Pons (tissue), 1 donor: ENCODE data around the gene ZNF576.
"Not testable (repeated sequence)": the region's sequence is repeated elsewhere in the genome, so short reads cannot be mapped to it uniquely, and the experiment has no call there.

Experiments used
- DNase-seq: peaks from one replicate; pipeline ENCODE4 v3.0.0-alpha.2; 2016; ENCODE audit warnings: low spot score

ZNF576 gene

DNA sequence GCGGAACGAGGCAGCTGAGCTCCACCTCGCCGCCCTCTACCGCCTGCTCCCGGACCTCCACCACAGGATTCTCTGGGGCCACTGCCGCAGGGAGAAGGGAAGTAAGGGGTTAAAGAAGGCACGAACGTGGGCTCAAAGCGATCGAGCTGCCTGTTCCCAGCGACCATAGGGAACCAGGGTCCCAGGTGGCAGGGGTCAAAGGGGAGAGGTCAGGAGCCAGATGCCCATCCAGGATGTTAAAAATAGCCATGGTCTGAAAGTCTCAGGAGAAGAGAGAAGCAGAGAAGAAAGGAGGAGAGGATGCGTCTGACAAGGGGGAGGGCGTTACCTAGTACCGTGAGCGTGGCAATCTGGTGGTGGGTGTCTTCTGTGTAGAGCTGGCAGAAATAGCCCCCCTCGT, 30.4 kb downstream of the ZNF576 start:
- no peak for DNase-seq

- no peak for DNase-seq
These were observed 32.4 kb downstream of the ZNF576 start for GRCh38 chr19:43628646-43629326.

GRCh38 chr19:43631491-43631890, 35.1 kb downstream of the ZNF576 start:
- no peak for DNase-seq

GRCh38 chr19:43633520-43633919, 37.1 kb downstream of the ZNF576 start:
- no peak for DNase-seq

- DNase-seq = no peak
These were observed 37.7 kb downstream of the ZNF576 start for GRCh38 chr19:43634068-43634467.

- peak; percentile 60 for DNase-seq
These were observed 38.1 kb downstream of the ZNF576 start for GRCh38 chr19:43634506-43634871.

DNA sequence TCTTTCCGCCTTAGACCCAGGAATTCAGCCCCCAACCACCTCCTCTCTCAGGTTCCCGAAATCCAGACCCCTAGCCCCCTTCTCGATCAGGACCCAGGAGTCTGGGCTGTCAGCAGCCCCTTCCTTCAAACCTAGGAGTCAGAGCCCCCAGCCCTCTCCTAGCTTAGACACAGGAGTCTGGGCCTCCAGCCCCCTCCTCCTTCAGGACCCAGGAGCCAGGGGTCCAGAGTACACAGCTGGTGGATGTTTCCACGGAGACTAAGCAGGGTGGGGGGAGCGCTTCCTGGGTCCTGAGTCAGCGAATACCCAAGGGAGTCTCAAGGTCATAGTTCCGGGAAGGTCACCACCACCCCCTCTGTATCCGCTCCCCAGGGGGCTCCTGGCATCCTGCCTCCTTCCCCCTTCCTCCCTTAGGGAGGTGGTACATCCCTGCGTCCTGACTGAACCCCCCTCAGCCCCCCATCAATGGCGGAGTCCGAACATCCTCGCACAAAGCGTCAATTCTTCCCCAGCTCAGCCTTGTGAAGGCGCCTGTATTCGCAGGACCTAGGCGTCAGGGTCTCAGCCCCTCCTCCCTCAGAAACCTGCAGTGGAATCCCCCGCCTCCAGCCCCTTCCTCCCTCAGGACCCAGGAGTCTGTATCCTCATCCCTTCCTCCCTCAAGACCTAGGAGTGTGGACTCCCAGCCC, 38.6 kb downstream of the ZNF576 start:
- DNase-seq = peak; percentile 77

- not testable (repeated sequence) for DNase-seq
These were observed 39.2 kb downstream of the ZNF576 start for GRCh38 chr19:43635561-43635940.

DNA sequence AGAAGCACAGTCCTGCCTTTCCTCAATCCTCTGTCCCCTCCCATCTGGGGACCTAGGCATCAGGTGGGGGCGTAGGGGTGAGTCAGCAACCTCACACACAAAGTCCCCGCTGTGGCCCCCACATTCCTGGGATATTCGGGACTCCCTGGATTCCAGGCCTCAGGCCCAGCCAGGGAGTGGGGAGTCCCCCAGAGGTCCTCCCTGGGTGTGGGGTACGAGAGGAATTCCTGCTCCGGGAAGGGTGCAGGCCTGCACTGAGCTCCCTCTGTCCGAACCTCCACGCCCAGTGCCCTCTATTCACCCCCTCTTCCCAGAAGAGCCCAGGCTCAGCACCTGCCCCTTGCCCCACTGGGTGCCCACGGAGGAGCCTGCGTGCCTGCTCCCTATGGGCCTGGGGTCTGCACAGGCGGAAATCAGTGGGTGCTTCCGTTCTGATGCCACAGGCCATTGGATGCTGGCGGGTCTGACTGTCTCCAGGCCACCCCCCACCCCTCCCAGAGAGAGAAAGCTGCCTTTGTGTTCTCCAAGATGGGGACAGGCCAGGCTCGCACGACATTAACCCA, 39.8 kb downstream of the ZNF576 start:
- peak; percentile 84 for DNase-seq

GRCh38 chr19:43638214-43638994, 42.0 kb downstream of the ZNF576 start:
- DNase-seq = peak; percentile 34

- no peak for DNase-seq
These were observed 42.7 kb downstream of the ZNF576 start for GRCh38 chr19:43638995-43639518.

DNA sequence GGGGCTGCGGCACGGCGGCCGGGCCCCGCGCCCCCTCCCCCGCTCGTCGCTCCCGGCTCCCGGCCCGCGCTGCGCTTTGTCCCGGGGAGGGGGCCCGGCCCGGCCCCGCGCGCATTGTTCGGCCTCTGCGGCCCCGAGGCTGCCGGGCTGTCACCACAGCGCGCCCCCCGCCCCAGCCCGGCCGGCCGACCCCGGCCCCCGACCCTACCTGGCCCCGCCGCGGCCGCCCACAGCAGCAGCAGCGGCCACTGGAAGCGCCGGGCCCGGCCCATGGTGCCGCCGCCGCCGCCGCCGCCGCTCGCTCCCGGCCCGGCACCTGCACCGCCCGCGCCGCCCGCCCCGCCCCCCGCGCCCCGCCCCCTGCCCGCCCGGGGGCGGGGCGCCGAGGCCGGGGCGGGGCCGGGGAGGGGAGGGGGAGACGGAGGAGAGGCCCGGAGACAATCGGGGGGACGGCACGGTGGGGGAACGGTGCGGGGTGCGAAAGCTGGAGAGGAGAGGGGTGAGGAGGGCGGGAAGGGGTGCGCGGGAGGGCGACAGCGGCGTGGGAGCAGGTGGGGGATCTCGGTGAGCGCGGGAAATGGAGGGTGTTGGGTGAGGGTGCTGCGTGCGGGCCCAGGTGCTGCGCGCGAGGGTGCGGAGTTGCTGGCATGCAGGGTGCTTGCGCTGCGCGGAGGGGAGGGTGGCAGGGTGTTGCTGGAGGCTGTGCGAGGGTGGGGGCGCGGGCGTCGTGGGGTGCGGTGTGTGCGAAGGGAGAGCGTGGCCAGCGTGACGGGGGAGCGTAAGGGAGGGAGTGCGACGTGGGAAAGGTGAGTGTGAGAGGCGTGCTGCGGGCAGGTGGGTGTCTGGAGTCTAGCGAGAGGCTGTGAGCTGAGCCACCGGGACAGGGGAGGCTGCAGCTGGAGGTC, 43.4 kb downstream of the ZNF576 start, which contains the start of gene CADM4:
TSS of gene CADM4 (minus strand) at position 332 of the 905 bp plus-strand sequence. CDS start at position 272, 60 bp downstream.
- DNase-seq = no peak

GRCh38 chr19:43640424-43640757, 44.0 kb downstream of the ZNF576 start:
- DNase-seq = no peak

DNA sequence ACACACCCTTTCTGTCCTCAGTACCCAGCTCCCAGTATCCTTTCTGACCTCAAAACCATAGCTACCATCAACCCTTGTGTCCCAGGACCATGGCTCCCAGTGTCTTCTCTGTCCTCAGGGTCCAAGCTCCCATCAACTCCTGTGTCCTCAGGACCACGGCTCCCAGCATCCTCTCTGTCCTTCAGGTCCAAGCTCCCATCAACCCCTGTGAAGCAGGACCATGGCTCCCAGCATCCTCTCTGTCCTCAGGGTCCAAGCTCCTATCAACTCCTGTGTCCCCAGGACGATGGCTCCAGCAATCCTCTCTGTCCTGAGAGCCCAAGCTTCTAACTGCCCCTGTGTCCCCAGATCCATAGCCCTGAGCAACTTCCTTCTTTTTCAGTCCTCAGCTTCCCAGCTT, 44.9 kb downstream of the ZNF576 start:
- DNase-seq = no peak

GRCh38 chr19:43642531-43642930, 46.1 kb downstream of the ZNF576 start:
- DNase-seq = no peak

DNA sequence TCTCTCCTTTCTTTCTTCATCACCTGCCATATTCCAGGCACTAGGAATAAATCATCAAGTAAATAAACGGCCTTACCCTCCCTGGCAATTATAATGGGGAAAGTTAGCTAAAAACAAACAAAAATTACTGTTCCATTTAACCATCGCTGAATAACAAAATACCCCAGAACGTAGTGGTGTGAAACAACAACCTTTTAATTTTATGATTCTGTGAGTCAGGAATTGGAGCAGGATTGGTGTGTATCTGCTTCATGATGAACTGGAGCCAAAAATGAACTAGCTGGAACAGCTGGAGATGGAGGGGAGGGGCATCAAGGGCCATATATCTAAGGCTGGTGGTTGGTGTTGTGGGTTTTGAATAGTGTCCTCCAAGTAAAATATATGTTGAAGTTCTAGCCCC, 46.9 kb downstream of the ZNF576 start:
- no peak for DNase-seq

- no peak for DNase-seq
These were observed 47.8 kb downstream of the ZNF576 start for GRCh38 chr19:43644181-43644580.

- no peak for DNase-seq
These were observed 52.2 kb downstream of the ZNF576 start for GRCh38 chr19:43648633-43649032.

DNA sequence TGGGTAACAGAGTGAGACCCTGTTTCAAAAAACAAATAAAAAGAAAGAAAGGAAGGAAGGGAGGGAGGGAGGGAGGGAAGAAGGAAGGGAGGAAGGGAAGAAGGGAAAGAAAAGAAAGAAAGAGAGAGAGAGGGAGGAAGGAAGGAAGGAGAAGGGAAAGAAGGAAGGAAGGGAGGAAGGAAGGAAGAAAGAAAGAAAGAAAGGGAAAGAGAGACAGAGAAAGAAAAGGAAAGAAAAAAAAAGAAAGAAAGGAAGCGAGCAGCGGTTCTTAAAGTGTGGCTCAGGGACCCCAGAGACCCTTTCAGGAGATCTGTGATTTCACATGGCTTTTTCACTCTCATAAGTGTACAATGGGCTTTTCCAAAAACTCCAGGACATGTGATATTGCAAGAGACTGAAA, 53.1 kb downstream of the ZNF576 start:
- no peak for DNase-seq

DNA sequence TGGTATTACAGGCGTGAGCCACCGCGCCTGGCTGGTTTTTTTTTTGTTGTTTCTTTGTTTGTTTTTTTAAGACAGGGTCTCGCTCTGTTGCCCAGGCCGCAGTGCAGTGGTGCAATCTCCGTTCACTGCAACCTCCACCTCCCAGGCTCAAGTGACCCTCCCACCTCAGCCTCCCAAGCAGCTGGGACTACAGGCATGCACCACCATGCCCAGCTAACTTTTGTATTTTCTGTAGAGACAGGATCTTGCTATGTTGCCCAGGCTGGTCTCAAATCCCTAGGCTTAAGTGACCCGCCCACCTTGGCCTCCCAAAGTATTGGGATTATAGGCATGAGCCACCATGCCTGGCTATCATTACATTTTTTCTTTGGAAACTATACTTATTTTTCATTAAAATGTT, 53.9 kb downstream of the ZNF576 start:
- DNase-seq = not testable (repeated sequence)
